Embryonic facial prominence (tissue), 1 donor: ENCODE measurements around the gene STOML2.
"Not testable (repeated sequence)": the region's sequence is repeated elsewhere in the genome, so short reads cannot be mapped to it uniquely, and the experiment has no call there.

Source experiments
- DNase-seq: peaks from one replicate; pipeline ENCODE4 v3.0.0-alpha.2; 2016; ENCODE audit errors: extremely low spot score

The STOML2 gene, protein sequence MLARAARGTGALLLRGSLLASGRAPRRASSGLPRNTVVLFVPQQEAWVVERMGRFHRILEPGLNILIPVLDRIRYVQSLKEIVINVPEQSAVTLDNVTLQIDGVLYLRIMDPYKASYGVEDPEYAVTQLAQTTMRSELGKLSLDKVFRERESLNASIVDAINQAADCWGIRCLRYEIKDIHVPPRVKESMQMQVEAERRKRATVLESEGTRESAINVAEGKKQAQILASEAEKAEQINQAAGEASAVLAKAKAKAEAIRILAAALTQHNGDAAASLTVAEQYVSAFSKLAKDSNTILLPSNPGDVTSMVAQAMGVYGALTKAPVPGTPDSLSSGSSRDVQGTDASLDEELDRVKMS

DNA sequence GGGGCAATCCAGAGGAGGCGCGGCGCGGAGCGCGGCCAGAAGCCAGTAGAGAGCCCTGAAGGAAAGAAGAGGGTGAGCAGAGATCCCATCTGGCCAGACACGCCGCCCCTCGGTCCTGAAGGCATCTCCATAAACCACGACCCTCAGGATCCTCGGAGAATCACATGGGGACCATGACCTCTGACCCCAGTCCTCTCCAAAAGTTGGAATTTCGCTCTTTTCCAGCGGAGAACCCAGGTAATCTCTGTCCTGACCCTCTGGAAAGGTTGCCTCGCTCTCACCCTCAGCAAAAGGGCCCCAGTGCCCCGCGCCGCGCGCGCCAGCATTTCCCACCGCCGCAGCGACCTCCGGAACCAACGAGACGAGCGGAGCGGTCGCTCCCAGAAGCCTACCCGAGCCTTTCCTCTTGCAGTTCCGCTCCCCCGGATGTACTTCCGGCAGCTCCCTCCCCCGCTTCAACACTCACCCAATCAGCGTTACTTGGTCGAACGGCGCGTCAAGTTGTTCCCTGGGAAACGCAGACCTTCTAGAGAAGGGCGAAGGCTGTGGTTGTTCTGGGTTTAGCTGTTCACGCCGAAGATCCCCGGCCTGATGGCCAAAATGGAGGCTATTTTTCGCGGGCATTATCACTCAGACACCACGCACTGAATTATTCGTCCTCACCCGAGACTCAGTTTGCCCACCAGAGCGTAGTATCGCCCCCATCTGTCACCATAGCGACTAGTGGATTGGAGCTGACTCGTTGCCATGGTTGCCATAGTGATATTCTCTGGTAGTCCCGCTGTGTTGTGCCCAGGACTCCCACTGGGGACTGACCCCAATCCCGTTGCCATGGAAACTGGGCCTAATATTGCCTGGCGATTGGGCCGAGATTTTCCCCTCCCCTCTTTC, at the start of gene STOML2:
STOML2 (minus strand) TSS at position 363 of the 891 bp plus-strand sequence; CDS start at position 326, 37 bp downstream.
- peak; percentile 95 for DNase-seq

DNA sequence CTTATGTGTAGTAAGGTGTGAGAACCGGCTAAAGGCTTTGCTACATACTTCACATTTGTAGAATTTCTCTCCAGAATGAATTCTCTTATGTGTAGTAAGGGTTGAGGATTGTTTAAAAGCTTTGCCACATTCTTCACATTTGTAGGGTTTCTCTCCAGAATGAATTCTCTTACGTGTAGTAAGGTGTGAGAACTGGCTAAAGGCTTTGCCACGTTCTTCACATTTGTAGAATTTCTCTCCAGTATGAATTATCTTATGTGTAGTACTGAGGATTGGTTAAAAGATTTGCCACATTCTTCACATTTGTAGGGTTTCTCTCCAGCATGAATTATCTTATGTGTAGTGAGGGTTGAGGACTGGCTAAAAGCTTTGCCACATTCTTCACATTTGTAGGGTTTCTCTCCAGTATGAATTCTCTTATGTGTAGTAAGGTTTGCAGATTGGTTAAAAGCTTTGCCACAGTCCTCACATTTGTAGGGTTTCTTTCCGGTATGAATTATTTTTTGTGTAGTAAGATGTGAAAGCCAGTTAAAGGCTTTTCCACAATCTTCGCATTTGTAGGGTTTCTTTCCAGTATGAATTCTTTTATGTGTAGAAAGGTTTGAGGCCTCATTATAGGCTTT, 45.1 kb upstream of the STOML2 start:
- not testable (repeated sequence) for DNase-seq

DNA sequence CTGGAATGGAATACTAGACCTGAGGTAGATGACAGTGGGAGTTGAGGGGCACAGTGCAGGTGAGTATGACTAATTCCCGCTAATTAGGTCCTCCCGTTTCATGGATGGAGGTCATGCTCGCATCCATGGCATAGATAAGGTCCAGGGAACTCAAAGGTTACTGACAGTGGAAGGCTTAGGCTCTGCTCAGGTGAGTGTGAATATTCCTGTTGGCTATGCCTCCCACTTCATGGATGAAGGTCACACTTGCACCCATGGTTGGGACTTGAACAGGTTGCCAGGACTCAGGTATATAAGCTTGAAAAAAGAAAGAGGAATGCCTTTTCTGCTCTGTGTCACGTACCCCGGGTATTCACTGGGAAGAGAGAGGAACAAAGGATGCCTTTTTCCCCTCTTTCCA, 39.1 kb upstream of the STOML2 start:
- no peak for DNase-seq

DNA sequence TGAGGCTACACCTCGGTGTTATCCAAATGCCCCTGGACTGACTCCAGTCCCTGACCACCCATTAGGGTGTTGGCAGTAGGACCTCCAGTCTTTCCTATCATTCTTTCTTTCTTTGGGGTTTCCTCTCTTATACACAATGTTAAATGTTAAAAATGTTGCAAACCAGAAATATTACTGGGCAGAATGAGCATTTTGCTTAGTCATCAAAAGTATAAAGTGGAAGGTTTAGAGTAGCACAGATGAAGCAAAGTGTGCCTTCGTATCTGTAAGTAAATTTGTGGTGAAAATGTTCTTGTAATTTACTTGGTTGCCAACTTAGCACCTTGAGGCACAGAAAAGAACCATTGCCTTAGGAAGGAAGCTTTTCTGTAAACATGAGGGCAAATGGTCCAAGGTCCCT, 37.2 kb upstream of the STOML2 start:
- DNase-seq = no peak

DNA sequence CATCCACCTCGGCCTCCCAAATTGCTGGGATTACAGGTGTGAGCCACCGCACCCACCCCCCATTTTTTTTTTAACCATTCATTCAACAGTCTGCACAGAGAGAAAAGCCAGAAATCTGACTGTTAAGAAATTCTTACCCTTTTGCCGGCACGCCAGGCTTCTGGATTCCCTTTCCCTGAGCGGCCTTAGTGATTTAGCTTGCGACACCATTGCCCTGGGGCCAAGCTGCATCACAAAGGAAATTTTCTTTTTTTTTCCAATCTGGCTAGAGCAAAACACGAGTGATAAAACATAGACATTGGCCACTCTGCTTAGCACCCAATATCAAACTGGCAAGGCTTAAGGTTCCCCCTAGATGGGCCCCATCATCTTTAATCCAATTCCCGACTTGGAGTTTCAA, 33.9 kb upstream of the STOML2 start:
- DNase-seq = no peak

DNA sequence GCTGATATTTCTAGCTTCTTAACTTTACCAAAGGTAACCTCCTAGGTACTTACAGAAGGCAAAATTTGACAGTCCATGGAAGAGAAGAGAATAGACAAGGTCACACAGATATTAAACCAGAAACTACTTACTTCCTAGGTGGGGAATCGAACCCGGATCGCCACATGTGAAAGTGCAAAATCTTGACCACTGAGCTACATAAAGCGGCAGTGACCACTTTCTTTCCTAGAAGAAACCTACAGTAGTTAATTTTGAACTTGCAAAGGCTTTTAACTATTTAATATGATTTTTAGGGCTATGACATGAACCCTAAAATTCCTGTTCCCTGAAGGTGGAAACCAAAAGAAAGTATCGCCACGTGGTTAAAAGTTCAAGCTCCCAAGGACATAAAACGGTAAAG, 33.1 kb upstream of the STOML2 start:
- DNase-seq = no peak

DNA sequence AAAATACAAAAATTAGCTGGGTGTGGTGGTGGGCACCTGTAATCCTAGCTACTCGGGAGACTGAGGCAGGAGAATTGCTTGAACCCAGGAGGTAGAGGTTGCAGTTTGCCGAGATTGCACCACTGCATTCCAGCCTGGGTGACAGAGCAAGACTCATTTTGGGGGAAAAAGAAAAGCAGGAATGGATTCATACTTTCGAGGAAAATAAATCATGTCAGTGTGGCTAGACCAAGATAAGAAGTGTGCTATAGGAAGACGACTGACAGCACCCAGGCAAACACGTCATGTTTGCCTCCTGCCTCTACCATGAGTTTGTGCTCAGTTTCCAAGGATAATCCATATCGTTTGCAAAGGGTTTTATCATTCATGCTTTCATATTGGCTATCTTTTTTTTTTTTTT, 32.0 kb upstream of the STOML2 start:
- DNase-seq = no peak

DNA sequence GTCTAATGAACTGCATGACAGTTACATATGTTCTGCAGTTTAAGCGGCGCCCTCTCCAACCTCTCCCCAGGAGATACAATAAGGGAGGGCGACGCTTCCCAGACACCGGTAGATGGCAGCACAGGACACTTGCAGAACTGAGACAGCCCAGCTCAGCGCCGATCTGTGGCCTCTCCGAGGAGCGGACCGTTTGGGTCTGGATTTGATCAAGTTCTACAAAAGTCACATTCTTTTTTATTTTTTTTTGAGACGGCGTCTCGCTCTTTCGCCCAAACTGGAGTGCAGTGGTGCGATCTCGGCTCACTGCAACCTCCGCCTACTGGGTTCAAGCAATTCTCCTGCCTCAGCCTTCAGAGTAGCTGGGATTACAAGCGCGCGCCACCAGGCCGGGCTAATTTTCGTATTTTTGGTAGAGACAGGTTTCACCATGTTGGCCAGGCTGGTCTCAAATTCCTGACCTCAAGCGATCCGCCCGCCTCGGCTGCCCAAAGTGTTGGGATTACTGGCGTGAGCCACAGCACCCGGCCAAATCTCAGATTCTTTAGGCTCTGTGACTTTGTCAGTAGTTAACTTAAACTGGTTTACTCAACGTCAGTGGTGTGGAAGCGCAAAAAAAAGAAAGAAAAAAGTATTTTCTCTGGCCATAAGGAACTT, 14.1 kb upstream of the STOML2 start:
- DNase-seq = peak; percentile 92

DNA sequence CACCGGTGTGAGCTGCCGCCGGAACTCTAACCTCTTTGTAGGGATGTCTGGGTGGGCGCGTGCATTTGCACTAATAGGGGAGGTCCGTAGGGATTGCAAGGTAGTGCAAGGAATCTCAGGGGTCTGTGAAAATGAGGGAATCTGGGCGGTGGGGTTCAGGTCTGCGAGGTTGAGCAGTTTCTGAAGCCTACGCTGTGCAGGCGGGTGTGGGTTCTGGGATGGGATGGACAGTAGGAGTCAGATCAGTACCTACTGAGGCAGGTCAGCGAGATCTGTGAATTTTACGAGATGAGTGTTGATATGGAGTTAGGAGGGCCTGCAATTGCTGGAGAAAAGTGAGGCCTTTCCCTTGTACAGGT, 13.6 kb upstream of the STOML2 start:
- DNase-seq = no peak

DNA sequence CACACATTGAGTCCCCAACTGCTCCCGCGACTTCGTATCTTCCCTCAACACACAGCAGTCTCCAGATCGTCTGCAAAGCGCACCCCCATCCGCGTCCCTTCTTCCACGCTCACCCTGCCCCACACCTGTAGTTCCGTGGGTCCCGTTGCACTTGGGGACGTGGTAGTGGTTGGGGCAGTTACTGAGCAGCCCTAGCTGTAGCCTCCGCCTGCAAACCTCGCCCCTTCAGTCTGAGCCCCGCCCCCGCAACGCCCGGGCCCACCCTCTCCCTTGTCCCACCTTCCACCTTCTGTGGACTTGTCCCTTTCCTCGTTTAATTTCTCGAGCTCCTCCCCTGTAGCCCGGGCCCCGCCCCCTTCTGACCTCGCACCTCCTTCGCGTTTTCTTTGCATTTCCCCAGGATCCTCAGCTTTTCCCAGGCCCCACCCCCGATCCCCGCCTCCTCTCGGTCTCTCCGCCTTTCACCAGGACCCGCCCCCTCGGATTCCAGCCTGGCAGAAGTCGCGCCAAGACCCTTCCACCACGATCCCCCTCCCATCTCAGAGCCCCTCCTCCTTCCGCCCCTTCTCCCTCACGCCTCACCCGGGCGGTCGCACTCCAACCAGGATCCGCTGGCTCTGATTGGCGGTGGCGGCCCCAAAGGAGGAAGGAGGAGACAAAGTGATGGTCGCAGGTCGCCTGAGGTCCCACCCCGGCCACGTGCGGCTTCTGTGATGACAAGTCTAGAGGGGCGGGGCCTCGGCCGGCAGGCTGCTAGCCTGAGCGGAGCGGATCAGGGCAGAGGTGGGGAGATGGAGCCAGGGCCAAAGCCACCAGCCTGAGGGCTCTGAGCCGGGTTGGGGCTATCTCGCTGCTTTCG, 13.0 kb upstream of the STOML2 start, which contains the start of gene ATOSB:
ATOSB (minus strand) TSS at position 183 of the 859 bp plus-strand sequence. CDS start 7,588 bp downstream, outside the sequence.
- peak; percentile 92 for DNase-seq

DNA sequence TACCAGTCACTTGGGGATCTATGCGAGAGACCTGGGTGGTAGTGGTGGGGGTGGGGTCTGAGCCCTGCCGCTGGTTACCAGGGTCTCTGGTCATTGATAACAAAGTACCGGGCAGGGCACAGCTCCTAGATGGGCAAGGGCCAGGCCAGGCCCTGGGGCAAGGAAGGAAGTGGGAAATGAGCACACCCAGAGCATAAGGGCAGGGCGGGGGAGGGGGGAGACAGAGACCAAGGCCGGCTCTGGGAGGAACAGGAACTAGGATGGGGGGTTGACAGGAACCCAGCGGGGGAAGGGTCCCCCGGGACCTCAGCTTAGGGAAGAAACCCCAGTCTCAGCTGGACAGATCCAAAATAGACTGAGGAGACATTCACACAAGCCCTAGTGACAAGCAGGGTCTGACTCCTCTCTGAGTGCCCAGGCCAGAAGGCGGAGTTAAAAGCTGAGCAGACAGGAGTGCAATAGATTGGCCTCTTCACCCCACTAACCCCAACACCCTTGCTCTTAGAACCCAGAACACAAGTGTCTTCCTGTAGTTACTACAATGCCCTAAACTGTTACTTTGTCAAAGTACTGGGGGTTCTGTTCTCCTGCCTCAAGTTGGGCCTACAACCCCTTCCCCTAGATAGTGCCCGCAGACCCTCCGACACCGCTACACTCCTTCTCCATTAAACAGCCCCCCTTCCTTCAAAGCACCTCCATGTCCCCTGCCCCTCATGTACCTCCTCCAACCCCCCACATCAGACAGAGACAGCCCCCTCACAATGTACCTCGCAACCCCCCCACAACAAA, 12.1 kb upstream of the STOML2 start:
- no peak for DNase-seq

DNA sequence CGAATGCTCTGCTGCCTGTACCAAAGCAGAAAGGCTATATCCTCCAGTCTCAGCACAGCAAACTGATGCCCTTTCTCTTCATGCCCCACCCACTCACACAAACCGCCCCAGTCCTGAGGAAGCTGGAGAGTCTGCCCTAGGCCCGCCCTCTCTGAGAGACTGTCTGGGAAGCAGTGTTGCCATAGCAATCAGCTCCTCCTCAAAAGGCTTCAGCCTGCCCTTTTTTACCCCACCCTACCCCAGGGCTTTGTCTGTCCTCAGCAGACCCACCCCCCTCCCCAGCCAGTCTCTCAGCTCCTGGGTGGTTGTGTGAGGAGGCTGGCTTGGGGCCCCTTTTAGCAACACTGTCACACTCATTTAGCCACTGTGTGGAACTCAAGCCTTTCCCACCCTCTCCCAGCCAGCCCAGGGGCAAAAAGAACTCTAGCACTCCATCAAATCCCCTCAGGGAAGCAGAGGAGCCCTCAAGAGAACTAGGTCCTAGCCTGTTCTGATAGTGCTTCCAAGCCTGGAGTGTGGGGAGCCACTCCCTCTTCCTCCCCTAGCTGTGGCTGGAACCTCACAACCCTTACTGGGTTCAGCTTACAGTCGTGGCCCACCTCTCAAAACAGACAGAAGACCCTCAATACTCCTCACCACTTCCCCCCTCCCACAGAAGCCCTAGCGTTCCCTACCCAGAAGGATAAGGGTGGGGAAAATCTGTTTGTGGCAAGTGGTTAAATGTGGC, 11.3 kb upstream of the STOML2 start:
- peak; percentile 85 for DNase-seq

DNA sequence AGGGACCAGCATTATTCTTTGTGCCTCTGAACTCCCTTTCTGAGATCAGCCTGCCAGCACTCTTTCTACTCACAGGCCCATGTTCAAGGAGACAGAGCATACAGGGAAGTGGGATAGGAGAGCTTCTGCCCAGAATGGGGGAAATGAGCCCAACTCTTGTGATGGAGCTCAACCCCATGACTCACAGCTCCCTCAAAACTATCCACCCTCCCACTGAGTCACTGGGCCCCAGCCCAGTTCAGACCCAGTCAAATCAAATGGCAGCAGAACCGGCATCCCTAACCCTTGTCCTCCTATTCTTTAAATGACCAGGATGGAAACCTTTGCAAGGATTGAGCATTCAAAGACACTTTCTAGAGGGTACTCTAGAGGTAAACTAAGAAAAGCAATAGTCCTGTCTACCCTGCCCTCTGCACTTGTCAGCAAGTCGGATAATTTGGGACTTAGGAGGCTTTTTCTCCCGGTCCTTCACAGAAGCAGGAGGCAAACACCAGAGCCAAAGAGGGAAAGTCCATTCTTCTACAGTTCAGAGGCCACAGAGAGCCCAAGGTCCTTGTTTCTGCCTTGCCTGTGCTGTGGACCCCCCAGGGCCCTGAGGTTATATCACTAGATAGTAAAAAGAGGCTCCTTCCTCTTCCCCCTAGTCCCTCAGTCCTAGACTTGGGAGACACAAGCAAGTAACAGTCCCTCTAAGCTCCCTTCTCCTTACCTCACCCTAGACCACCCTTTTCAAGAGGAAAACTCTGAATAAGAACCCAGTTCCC, 9.5 kb upstream of the STOML2 start:
- DNase-seq = no peak

DNA sequence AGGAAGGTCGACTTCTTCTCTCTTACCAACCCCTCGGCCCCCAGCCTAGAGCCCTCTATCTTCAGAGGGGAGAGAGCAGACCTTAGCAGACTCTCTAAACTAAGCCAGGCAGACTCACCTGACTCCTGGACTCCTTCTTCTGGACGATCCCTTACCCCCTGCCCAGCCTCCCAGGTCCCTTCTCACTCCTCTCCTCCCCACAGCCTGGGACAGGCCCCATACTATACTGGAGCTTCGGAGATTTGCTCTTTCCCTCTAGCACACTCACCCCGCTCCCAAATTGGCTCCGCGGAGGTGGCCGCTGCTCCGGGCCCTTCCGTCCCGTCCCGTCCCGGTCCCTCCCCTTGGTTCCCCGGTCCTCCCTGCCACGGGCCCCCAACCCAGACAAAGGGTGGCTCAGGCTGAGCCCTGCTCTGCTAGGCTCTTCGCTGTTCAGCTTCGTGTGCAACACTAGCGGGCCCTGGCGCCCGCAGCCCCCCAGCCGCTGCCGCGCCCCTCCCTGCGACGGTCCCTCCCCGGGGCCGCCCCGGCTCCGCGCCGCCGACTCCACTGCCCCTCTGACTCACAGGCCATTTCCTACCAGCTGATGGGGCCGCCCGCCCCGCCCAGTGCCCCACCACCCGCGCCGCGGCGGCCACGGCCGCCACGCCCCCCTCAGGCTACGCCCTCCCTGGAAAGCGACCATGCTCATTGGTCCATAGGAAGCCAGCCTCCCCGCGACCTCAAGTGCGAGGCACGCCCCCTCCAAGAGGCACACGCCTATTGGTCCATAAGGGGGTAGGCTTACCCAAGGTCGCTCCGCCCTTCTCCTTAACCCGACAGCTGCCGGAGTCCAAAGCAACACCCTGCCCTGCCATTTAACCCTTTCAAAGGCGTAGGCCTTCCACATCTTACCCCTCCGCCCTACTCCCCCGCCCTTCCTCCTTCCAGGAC, 8.3 kb upstream of the STOML2 start:
- peak; percentile 91 for DNase-seq

DNA sequence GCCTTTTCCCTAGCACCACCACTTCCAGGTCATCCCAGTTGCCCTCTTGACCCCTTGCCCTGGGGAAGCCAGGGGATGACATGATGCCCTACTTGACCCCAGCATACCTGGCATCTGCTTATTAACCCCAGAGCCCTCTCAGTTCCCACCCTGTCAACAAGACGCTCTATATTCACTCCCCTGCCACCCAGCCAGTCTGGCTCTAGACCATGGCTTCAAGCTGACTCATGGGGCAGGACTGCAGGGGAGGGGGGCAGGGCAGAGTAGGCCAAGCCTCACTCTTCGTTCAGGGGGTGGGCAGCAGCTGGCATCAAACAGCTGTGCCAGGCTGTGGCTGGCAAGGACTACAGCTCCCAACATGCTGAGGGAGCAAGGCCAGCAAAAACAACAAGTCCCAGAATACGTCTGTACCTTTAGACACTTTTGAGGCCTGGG, 7.4 kb upstream of the STOML2 start:
- no peak for DNase-seq

DNA sequence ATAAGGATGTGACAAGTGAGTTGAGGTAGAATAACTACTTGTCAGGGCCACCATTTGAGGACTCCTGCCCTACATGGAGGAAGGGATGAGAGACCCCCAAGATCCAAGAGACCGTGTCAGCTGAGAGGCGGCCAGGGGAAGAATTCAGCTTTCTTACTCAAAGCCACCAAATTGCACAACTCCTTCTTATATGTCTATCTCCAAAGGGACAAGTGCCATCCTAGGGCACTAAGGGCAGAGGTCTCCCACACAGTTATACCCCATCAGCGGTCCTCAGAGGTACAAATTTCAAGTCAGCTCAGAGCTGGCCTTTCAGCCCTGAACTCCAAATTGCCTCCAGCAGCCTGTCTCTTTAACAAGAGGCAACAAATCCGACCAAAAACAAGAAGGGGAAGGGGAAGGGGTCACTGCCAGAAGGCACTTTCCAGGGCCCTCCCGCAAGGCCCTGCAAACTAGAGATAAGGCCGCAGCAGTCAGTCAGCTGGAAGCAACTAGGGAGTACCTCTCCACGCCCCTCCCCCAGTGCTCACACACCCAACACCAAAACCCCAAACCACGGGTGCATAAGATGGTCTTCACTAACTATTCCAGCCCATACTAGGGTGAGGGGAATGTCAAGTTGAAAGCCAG, 6.1 kb upstream of the STOML2 start:
- no peak for DNase-seq

DNA sequence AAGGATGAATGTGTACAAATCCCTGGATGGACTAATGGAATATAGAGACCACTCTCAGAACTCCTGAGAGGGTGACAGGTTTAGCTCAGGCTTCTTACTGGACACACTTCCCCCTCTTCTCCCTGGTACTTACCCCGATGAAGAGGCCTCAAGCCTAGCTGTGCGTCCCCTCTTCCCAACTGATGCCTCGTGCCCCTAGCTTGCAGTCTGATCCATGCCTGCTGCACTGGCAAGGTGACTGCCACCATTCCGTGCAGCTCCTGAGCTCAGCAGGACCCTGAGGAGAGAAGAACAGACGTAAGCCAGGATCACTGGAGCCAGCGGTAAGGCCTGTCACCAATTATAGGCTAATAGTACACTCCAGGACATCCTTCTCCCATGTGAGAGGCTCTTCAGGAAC, 5.5 kb upstream of the STOML2 start:
- DNase-seq = no peak
